GM21619 (cell line): ENCODE results near the gene SLC7A5.
"Not testable (repeated sequence)": the region's sequence is repeated elsewhere in the genome, so short reads cannot be mapped to it uniquely, and the experiment has no call there.

Experiments used
- ATAC-seq: cut with Tn5 transposase; IDR thresholded peaks from one replicate; pipeline ENCODE4 v1.9.1; 2021; ENCODE audit not compliant: unreplicated experiment

SLC7A5 gene

DNA sequence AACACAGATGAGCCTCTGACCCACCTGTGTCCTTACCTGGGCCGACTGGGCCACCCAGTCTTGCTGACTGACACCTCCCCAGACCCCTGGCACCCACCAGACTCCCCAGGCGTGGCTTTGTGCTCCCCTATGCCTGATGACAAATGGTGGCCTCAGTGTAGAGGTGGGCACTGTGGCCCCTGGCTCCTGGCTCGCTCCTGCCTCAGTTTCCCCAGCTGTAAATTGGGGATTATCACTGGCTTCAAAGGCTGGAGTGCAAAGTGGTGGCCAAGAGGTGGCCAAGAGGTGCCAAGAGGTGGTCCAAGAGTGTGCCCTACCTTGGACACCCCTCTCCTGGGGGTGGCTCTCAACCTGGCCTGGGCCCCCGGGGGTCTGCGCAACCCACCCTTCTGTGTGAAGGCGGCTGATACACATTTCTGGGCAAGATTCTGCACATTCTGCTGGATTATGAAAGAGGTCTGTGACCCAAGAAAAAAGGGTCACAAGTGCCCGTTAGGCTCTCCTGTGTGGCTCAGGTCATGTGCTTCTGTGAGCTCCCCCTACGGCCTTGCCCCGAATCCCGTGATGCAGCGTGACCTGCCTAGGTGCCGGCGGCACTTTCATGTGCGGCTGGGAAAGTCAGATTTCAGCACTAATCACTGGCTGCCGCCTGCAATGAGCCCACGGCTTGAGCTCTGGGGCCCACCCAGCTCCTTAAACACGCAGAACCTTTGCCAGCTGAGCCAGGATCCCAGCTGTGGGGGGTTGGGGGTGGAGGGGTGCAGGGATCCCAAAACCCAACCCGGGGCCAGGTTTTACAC is 7.8 kb downstream of the SLC7A5 start:
- ATAC-seq, result not testable (repeated sequence)

DNA sequence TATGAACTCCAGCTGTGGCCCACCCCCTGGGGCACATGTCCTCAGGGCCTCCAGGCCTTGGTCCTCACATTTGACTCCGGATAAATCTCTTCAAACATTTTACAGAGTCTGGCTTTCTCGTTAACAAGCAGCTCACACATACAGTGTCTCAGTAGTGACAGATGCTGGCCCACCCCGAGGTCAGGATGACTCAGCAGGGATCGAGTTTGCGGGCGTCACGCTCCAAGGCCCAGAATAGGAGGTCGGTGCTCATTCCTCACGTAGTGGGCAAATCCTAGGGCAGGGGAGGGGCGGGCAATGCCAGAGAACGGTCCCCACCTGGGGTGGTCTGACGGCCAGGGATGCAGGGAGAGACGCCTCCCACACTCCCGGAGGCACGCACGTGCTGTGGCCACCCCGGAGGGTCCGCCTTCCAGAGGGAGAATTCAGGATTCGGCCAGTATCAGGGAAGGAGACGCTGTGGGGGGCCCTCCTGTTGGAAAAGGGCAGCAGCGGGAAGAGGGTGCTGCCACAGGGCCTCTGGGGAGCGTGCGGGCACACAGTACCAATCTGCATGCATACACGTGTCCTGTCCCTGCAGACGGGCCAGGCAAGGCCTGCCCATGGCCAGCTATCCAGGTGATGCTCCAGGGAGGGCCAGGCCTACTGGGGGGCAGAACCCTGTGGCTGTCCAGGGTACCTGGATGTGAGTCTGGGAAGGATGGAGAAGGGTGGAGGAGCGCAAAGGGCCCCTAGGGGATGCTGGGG is 8.6 kb downstream of the SLC7A5 start:
- no peak for ATAC-seq

- ATAC-seq, result not testable (repeated sequence)
These were observed 10.9 kb downstream of the SLC7A5 start for GRCh38 chr16:87858151-87858993.

DNA sequence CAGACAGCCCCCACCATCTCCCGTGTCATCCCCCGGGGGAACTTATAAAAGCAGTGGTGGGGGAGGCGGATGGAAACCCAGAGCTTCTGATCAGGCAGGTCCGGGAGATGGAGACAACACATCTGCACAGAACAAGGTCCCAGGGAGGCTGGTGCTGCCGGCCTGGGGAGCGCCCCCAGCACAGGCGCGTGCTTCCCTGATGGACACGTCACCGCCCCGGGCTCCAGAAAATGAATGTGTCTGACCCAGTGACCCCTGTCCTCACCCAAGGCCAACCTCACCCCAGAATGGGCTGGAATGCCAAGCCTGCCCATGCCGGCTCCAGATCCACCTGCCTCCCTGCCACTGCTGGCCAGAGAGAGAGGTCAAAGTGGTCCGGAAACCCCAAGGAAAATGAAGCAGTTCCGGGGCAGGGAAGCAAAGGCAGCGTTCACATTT is 12.5 kb downstream of the SLC7A5 start:
- ATAC-seq, result no peak

DNA sequence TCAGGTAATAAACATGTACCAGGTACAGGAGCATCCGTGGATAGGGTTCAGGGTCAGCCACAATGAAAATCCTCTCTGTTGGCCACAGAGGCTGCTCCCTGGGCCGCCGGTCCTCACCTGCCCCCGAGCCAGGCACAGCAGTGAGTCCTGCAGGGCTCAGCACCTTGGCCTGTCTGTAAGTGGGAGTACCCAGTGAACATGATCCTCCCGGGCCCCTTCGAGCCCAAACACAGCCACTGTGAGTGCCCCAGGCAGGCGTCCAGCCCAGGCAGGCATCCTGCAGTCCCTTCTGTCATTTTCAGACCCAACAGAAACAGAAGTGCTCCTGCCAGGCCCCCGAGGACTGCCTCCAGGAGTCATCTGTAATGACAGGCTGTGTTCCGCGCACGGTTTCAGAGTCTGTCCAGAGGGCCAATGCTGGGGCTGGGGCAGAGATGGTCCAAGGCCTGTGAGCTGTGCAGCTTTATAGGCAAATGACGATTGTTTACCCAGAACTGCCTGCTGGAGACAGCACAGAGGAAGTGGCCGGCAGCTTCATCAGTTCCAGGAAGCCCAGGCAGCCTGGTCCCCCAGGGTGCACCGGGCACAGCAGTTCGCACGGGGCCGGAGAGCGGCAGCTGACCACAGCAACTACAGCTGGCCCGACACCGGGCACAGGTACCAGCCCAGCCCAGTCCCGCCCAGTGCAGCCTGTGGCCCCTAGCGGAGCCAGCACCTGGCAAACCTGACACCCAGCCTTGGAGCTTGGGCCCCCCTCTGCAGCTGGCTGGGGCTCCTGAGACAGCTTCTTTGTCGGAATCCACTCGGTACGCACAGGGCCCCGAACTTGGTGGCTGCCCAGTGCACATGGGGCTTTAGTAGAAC is 13.2 kb downstream of the SLC7A5 start:
- no peak for ATAC-seq

DNA sequence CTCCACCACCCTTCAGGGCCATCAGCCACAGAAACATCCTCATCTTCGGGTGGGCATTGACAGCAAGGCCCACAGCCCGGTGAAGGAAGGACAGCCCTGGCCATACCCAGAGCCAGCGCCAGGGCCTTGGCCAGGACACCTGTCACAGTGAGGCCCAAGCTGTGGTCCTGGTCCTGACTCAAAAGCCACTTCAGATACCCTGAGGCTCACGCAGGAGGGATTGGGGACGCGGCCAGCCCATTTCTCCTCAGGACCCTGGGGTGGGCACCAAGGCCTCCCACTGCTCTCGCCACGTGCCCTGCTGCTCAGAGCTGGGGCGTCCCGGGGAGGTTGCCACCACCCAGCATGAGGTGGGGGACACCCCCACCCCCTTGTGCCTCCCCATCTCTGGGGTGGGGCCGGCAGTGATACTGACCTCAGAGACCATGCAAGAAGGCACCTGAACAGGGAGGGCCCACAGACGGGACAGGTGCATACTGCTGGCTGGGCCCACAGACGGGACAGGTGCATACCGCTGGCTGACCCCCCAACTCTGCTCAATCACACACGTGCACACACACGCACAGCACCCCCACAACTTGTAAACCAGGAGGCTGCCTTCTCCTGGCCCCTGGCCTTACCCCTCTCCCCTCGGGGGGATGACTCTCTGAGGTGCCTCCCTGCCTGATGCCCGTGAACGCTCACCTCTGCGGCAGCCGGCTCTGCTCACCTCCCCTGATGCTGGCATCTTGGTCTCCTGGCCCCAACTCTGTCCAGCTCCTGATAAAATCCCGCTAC is 14.2 kb downstream of the SLC7A5 start:
- ATAC-seq, result no peak

DNA sequence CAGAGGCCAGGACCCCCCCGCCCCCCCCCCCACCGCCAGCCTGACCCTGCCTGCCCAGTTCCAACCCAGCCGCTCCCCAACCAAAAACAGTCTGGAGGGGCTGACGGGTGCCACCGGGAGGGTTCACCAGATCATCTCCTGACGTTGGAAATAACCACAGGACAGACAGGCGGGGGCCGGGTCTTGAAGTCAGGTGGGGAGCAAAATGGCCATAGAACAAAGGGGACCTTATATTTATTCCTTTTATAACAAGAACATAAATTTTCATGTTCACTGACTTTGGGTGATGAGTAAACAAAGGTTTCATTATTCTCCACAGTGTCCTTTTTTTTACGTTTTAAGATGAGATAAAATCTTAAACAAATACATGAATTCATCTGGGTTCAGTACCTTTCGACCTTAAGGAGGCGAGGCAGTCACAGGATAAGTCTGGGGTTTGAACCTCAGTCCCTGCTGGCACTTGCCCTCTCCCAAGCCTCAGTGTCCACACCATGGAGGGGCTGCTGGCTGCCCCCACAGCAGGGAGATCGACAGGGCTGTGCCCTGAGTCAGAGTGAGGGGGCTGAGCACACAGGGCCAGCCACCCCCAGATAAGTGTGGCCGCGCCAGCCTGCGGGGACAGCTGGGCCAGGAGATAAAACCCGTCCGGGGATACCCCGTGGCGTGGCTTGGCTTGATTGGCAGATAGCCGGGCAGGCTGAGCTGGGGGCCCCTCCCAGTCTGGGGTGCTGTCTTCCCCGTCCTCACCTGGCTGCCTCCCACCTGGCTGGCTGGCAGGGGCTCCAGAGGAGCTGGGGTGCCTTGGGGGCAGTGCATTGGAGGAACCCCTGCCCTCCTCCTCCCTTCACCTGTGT is 15.0 kb downstream of the SLC7A5 start:
- no peak for ATAC-seq

- peak; percentile 45 for ATAC-seq
These were observed 15.8 kb downstream of the SLC7A5 start for GRCh38 chr16:87853411-87854052.

- no peak for ATAC-seq
These were observed 17.7 kb downstream of the SLC7A5 start for GRCh38 chr16:87851601-87852000.

GRCh38 chr16:87851141-87851587 is 18.1 kb downstream of the SLC7A5 start:
- no peak for ATAC-seq

GRCh38 chr16:87850009-87851006 is 19.0 kb downstream of the SLC7A5 start:
- no peak for ATAC-seq

DNA sequence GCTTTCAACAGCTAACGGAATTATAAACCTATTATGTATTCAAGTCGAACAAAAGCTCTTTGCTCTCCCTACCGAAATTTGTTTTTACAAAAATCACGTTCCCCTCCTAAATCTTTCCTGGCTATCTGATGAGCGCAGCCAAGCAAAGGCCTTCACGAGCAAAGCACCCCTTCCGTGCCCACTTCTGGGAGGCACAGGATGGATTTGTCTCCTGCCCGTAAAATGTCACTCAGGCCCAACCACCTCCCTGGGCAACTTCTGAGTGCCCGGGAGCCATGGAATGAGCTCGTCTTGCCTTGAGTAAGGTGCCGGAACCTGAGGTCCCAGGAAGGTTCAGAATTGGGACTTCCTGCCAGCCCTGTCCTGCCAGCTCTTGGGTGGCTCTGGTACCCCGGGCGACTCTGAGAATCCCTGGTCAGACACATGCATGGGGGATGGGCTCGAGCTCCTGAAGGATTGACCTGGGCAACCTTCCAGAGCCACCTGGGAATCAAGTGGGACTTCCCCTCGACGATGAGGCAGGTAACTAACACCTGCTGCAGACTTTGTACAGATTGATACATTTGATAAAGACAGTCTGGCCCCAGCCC is 19.8 kb downstream of the SLC7A5 start:
- no peak for ATAC-seq

GRCh38 chr16:87848676-87849345 is 20.5 kb downstream of the SLC7A5 start:
- no peak for ATAC-seq

- no peak for ATAC-seq
These were observed 21.3 kb downstream of the SLC7A5 start for GRCh38 chr16:87847785-87848675.

- ATAC-seq, result no peak
These were observed 21.9 kb downstream of the SLC7A5 start for GRCh38 chr16:87847467-87847784.
